ENCODE data around the gene ADAM10. TPM values are rescaled to one million over a fixed set of nuclear protein-coding genes. Genes with fewer than 3 reads are reported as not detected.

The ADAM10 gene
- total RNA-seq, 1 experiment from 2014 or later = 91.3 TPM

DNA sequence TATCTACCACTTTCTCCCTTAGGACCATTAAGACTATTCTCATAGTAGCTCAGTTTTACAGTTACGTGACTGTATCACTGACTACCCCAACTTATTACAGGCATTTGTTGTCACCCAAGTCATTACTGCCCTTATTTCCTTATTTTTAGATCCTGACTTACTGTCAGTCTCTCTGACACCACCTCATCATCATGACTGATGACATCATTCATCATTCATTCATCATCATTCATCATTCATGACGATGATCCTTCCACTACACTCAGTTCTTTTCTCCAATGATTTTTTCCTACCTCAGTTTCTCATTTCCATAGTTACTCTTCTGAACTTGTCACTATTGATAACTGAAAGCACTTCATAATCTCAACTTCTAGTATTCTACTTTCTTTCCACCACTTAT is 83.8 kb downstream of the ADAM10 start:
- intact Hi-C loops (cut with micrococcal nuclease) = no loop called here
- H3K9me3 ChIP-seq (ENCODE audit: low read length) = no peaks in the 10 kb centered on the region
- no peak overlapping the region for H3K4me3 ChIP-seq (ENCODE audit: low read length)
- ChIA-PET POLR2A (ENCODE audit: unreplicated experiment) (no interaction called here), CTCF (no interaction called here)
- H2AFZ ChIP-seq (ENCODE audit: low read length) = no peak overlapping the region
- TF ChIP-seq EZH2phosphoT487 (IDR thresholded peaks at IDR 0.05; ENCODE audit: borderline replicate concordance, low read length) (no peak), EZH2 (IDR thresholded peaks at IDR 0.05; ENCODE audit: low read length, unreplicated experiment) (no peak)
- TF ChIP-seq, protein P1, sequence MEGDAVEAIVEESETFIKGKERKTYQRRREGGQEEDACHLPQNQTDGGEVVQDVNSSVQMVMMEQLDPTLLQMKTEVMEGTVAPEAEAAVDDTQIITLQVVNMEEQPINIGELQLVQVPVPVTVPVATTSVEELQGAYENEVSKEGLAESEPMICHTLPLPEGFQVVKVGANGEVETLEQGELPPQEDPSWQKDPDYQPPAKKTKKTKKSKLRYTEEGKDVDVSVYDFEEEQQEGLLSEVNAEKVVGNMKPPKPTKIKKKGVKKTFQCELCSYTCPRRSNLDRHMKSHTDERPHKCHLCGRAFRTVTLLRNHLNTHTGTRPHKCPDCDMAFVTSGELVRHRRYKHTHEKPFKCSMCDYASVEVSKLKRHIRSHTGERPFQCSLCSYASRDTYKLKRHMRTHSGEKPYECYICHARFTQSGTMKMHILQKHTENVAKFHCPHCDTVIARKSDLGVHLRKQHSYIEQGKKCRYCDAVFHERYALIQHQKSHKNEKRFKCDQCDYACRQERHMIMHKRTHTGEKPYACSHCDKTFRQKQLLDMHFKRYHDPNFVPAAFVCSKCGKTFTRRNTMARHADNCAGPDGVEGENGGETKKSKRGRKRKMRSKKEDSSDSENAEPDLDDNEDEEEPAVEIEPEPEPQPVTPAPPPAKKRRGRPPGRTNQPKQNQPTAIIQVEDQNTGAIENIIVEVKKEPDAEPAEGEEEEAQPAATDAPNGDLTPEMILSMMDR (conservative IDR thresholded peaks at IDR 0.05; ENCODE audit: low read depth, low read length) = no peak
- H3K4me1 ChIP-seq (ENCODE audit: insufficient read depth, low read length) = peaks cover 11% of the 10 kb centered on the region
- no peak for ATAC-seq
- no TSS peak for BruUV-seq (replicated peaks)
- no peaks in the 10 kb centered on the region for H3K9me2 ChIP-seq (replicated peaks; ENCODE audit: low read length)
- H3K4me2 ChIP-seq (ENCODE audit: low read length) = no peak overlapping the region
- no peaks in the 10 kb centered on the region for H3K36me3 ChIP-seq (ENCODE audit: low read depth, low read length)
- 0 out of 2 replicates have a peak, but pooled peaks cover 3% of the 10 kb centered on the region for H4K20me1 ChIP-seq (ENCODE audit: low read length)
- no peak overlapping the region for H3K27ac ChIP-seq (ENCODE audit: low read length)
- 0 out of 2 replicates have a peak, but pooled peaks cover 8% of the 10 kb centered on the region for H3K79me2 ChIP-seq (ENCODE audit: low read length)
- H3K9ac ChIP-seq (ENCODE audit: low read length) = no peak overlapping the region
- no peak for DNase-seq
- H3K27me3 ChIP-seq (ENCODE audit: low read length) = no peaks in the 10 kb centered on the region
- H3F3A ChIP-seq (ENCODE audit: low read length, unreplicated experiment) = no peaks in the 10 kb centered on the region

DNA sequence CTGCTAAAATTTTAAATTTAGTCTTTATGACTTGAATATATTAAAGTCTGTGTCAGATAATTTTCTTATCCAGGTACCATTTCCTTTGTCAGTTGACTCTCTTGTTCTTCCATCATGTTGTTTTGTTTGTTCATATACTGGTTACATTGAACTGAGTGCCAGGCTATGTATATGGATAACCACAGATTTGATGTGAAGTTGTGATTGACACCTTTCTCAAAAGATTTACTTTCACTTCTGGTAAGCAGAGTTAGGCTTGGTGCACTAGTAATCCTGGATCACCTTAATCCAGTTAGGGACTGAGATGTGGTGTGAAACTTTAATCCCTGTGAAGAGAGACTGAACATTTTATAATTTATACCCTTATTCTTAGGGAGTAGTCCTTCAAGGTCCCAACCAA is 99.4 kb downstream of the ADAM10 start:
- no peak for ATAC-seq
- CTCF ChIA-PET = no interaction called here

DNA sequence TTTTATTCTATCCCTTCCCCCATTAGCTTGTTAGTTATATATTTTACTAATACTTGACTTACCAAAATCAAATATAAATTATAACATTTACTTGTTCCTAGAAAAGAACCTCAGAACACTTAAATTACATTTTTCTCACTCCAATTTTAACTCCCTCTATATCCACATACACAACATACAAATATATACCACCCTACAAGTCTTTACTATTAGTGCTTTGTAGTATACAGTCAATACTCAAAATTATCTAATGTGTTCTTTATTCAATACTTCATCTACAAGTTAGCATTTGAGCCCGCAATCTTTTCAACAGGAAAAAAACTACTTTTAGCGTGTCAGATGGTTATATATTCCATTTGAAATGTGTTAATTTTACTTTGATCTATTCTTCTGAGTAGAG is 100.3 kb downstream of the ADAM10 start:
- H2AFZ ChIP-seq (ENCODE audit: low read length) = no peak overlapping the region
- DNase-seq (no peak), ATAC-seq (no peak)
- H3K27me3 ChIP-seq (ENCODE audit: low read length) = no peaks in the 10 kb centered on the region
- H3F3A ChIP-seq (ENCODE audit: low read length, unreplicated experiment) = no peaks in the 10 kb centered on the region
- no peak overlapping the region for H3K4me3 ChIP-seq (ENCODE audit: low read length)
- intact Hi-C loops (cut with micrococcal nuclease) = no loop called here
- H3K9me2 ChIP-seq (replicated peaks; ENCODE audit: low read length) = no peaks in the 10 kb centered on the region
- H3K9ac ChIP-seq (ENCODE audit: low read length) = no peak overlapping the region
- no peaks in the 10 kb centered on the region for H4K20me1 ChIP-seq (ENCODE audit: low read length)
- POLR2A ChIA-PET (ENCODE audit: unreplicated experiment) = no interaction called here
- no peaks in the 10 kb centered on the region for H3K79me2 ChIP-seq (ENCODE audit: low read length)
- CTCF ChIA-PET = no interaction called here
- no peaks in the 10 kb centered on the region for H3K9me3 ChIP-seq (ENCODE audit: low read length)
- no peaks in the 10 kb centered on the region for H3K36me3 ChIP-seq (ENCODE audit: low read depth, low read length)
- no TSS peak for BruUV-seq (replicated peaks)
- H3K27ac ChIP-seq (ENCODE audit: low read length) = no peak overlapping the region
- no peaks in the 10 kb centered on the region for H3K4me1 ChIP-seq (ENCODE audit: insufficient read depth, low read length)
- H3K4me2 ChIP-seq (ENCODE audit: low read length) = no peak overlapping the region
- TF ChIP-seq, protein P1 (conservative IDR thresholded peaks at IDR 0.05; ENCODE audit: low read depth, low read length) = no peak
- TF ChIP-seq EZH2phosphoT487 (IDR thresholded peaks at IDR 0.05; ENCODE audit: borderline replicate concordance, low read length) (no peak), EZH2 (IDR thresholded peaks at IDR 0.05; ENCODE audit: low read length, unreplicated experiment) (no peak)

More for the DNA sequence above, 99.4 kb downstream of the ADAM10 start:
- POLR2A ChIA-PET (ENCODE audit: unreplicated experiment) = no interaction called here
- Histone ChIP-seq H2AFZ (ENCODE audit: low read length) (no peak overlapping the region), H3K4me2 (ENCODE audit: low read length) (no peak overlapping the region), H3K9ac (ENCODE audit: low read length) (no peak overlapping the region), H3K27me3 (ENCODE audit: low read length) (no peaks in the 10 kb centered on the region), H3K4me1 (ENCODE audit: insufficient read depth, low read length) (no peaks in the 10 kb centered on the region), H3K79me2 (ENCODE audit: low read length) (no peaks in the 10 kb centered on the region), H3K9me2 (replicated peaks; ENCODE audit: low read length) (no peaks in the 10 kb centered on the region), H3F3A (ENCODE audit: low read length, unreplicated experiment) (no peaks in the 10 kb centered on the region), H4K20me1 (ENCODE audit: low read length) (no peaks in the 10 kb centered on the region), H3K36me3 (ENCODE audit: low read depth, low read length) (no peaks in the 10 kb centered on the region), H3K4me3 (ENCODE audit: low read length) (no peak overlapping the region), H3K9me3 (ENCODE audit: low read length) (no peaks in the 10 kb centered on the region), H3K27ac (ENCODE audit: low read length) (no peak overlapping the region)
- TF ChIP-seq, protein P1 (conservative IDR thresholded peaks at IDR 0.05; ENCODE audit: low read depth, low read length) = no peak
- TF ChIP-seq EZH2 (IDR thresholded peaks at IDR 0.05; ENCODE audit: low read length, unreplicated experiment) = no peak
- no peak for TF ChIP-seq EZH2phosphoT487 (IDR thresholded peaks at IDR 0.05; ENCODE audit: borderline replicate concordance, low read length)
- DNase-seq = no peak
- BruUV-seq (replicated peaks) = no TSS peak
- intact Hi-C loops (cut with micrococcal nuclease) = no loop called here

Measured in PC-3 (cell line).